ENCODE data around the gene HLF.

HLF gene

DNA sequence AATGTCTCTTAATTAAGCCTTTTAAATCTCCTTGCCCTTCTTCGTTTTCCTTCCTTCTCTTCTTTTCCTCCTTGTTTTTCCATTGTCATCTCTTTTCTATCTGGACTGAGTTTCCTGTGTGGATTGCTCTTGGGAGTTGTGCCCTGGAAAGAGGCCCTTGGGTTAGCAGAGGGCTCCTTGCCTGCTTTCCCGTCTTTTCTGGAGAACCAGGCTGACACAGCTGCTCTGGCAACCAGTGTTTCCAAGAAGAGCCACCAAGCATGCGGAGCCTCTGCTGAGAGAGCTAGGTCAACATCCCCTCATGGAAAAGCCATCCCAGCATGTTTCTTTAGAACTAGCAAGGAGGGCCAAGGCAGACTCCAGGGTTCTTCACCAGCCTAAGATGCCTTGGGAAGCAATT is 75.4 kb downstream of the HLF start:
- Histone ChIP-seq H3K9me3 (no peaks in the 10 kb centered on the region), H3K4me1 (no peaks in the 10 kb centered on the region), H3K27me3 (ENCODE audit: low read depth) (peaks cover 4% of the 10 kb centered on the region; the same call in 1 of the 2 replicates), H3K4me3 (no peak overlapping the region), H3K36me3 (replicated peaks) (no peaks in the 10 kb centered on the region)
- no peak for DNase-seq (ENCODE audit: low spot score in 2 of 2)
- in situ Hi-C loops (cut with MboI; ENCODE audit: low sequenced_read_pairs), result no loop called here

DNA sequence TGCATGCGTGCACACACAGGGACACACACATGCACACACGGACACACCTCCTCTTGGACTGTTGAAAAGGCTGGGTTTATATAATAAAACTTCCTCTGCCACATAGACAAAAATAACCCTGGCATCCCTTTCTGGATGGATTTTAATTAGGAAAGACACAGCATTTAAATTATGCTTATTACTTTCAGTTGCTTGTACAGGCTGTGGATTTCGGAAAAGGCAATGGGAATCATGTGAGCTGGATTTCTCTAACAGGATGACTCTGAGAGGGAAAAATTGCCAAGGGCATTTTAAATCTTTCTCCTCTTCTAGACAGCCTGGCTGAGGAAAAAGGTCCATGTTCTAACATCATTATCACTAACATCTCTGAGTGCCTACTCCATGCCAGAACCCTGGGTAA is 75.9 kb downstream of the HLF start:
- no peaks in the 10 kb centered on the region for H3K9me3 ChIP-seq
- no peaks in the 10 kb centered on the region for H3K4me1 ChIP-seq
- no peaks in the 10 kb centered on the region for H3K36me3 ChIP-seq (replicated peaks)
- H3K4me3 ChIP-seq, result no peak overlapping the region
- DNase-seq (ENCODE audit: low spot score in 2 of 2), result no peak
- in situ Hi-C loops (cut with MboI; ENCODE audit: low sequenced_read_pairs), result no loop called here
- H3K27me3 ChIP-seq (ENCODE audit: low read depth), result peaks cover 4% of the 10 kb centered on the region; the same call in 1 of the 2 replicates

DNA sequence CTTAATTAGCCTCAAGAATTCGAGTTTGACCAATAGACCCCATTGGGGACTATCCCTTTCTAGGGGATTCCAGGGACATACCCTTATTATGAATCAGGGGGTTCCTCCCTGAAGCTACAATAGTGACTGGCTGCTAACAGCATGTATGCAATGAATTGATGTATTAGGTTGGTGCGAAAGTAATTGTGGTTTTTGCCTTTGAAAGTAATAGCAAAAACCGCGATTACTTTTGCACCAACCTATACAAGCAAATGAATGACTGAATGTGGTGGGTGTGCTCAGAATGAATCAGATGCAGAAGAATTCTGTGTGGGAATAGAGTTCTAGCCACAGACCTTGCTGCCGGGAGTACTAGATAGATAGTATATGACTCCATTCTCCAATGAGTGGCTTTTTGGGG is 76.7 kb downstream of the HLF start:
- no peak for DNase-seq (ENCODE audit: low spot score in 2 of 2)
- no peak overlapping the region for H3K4me3 ChIP-seq
- H3K36me3 ChIP-seq (replicated peaks), result no peaks in the 10 kb centered on the region
- no peaks in the 10 kb centered on the region for H3K9me3 ChIP-seq
- peaks cover 4% of the 10 kb centered on the region; the same call in 1 of the 2 replicates for H3K27me3 ChIP-seq (ENCODE audit: low read depth)
- in situ Hi-C loops (cut with MboI; ENCODE audit: low sequenced_read_pairs), result no loop called here
- no peaks in the 10 kb centered on the region for H3K4me1 ChIP-seq

DNA sequence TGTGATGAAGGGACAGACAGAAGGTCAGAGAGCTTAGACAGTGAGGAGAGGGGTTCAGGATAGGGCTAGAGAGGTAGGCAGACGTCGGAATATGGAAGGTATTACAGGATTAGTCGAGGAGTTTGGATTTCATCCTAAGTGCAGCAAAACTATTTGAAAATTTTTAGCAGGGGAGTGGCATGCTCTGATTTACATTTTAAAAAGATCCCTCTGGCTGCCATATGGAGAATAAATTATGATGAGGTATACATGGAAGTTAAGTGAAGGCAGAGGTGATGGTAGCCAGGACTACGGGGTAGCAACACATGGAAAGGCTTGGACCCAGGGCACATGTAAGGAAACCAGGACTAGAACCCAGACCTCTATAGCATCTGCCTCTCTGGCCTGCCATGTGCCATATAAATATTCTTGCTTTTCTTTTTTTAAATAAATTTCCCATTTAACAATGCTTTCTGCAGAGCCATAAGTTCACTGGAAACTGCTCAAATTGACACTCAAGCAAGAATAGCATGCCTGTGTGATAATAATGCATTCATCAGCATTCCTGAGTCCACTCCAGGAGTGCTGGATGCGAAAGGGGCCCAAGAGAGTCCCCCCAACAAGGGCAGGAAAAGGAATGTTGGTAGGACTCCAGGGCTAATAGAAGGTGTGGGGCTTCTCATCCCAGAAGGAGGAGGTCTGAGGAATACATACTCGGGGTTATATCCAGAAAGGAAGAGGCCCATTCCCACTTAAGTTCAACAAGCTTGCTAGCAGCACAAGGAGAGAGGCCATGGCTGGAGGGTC is 78.2 kb downstream of the HLF start:
- Histone ChIP-seq H3K27me3 (ENCODE audit: low read depth) (peaks cover 4% of the 10 kb centered on the region; the same call in 1 of the 2 replicates), H3K9me3 (no peaks in the 10 kb centered on the region), H3K4me3 (no peak overlapping the region), H3K36me3 (replicated peaks) (no peaks in the 10 kb centered on the region), H3K4me1 (no peaks in the 10 kb centered on the region)
- no peak for DNase-seq (ENCODE audit: low spot score in 2 of 2)
- in situ Hi-C loops (cut with MboI; ENCODE audit: low sequenced_read_pairs), result no loop called here

DNA sequence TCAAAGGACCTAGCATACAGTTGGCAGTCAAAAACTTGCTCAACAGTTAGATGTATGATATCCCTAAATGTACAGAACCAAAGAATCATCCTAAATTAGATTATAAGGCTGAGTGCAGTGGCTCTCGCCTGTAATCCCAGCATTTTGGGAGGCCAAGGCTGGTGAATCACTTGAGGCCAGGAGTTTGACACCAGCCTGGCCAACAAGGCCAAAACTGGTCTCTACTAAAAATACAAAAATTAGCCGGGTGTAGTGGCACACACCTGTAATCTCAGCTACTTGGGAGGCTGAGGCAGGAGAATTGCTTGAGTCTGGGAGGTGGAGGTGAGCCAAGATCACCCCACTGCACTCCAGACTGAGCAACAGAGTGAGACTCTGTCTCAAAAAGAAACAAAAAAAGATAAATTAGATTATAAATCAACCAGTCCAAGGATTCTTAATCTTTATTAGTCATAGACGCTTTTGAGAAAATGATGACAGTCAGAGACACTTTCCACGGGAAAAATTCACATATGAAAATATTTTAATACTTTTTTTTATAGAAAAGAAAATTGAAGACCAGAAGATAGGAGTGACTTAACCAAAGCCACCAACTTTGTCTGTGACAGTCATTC is 79.2 kb downstream of the HLF start:
- Histone ChIP-seq H3K36me3 (replicated peaks) (no peaks in the 10 kb centered on the region), H3K27me3 (ENCODE audit: low read depth) (peaks cover 2% of the 10 kb centered on the region; the same call in 1 of the 2 replicates), H3K4me3 (no peak overlapping the region), H3K4me1 (no peaks in the 10 kb centered on the region), H3K9me3 (no peaks in the 10 kb centered on the region)
- in situ Hi-C loops (cut with MboI; ENCODE audit: low sequenced_read_pairs), result no loop called here
- no peak for DNase-seq (ENCODE audit: low spot score in 2 of 2)

DNA sequence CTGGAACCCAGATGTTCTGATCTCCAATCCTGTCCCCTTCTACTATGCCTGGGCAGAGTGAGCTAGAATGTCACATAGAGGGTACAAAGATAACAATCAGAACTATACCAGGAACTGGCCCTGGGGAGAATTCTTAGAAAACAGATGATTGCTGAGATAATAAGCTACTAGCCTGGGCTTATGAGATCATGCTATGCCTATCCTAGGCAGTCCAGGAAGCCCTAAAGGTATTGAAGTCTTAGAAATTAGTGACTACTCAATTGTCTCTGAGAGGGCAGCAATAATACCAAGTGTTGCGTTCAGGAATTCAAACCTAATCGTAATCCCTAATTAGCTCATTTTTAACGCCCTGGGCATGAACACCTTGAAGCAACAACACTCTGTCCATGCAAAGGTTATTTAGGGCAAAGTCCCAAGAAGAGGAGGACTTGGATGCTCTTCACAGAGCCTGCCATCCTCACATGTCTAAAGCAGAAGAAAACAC is 79.8 kb downstream of the HLF start:
- Histone ChIP-seq H3K36me3 (replicated peaks) (no peaks in the 10 kb centered on the region), H3K27me3 (ENCODE audit: low read depth) (peaks cover under 1% of the 10 kb centered on the region; the same call in 1 of the 2 replicates), H3K4me1 (no peaks in the 10 kb centered on the region), H3K4me3 (no peak overlapping the region), H3K9me3 (no peaks in the 10 kb centered on the region)
- DNase-seq (ENCODE audit: low spot score in 2 of 2), result no peak
- in situ Hi-C loops (cut with MboI; ENCODE audit: low sequenced_read_pairs), result no loop called here

DNA sequence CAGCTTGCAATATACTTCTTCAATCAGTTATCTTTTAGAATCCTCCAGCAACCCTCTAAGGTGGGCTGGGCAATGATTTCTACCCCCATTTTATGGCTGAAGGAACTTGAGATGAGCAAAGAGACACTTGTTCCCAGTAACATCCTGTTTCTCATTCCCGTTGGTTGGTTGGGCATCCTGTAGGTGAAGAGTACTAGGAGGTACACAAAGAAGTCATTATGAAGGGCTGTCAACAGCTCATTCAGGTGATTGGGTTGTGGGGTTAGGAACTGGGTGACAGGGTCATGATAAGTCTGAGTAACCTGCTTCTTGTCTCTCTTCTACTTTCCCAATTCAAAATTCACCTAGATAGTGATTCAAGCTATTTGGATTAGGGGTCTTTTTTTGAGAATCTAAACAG is 80.4 kb downstream of the HLF start:
- in situ Hi-C loops (cut with MboI; ENCODE audit: low sequenced_read_pairs), result no loop called here
- H3K27me3 ChIP-seq (ENCODE audit: low read depth), result no peaks in the 10 kb centered on the region; the same call in 1 of the 2 replicates
- no peak overlapping the region for H3K4me3 ChIP-seq
- H3K9me3 ChIP-seq, result no peaks in the 10 kb centered on the region
- no peaks in the 10 kb centered on the region for H3K36me3 ChIP-seq (replicated peaks)
- no peaks in the 10 kb centered on the region for H3K4me1 ChIP-seq
- DNase-seq (ENCODE audit: low spot score in 2 of 2), result no peak

DNA sequence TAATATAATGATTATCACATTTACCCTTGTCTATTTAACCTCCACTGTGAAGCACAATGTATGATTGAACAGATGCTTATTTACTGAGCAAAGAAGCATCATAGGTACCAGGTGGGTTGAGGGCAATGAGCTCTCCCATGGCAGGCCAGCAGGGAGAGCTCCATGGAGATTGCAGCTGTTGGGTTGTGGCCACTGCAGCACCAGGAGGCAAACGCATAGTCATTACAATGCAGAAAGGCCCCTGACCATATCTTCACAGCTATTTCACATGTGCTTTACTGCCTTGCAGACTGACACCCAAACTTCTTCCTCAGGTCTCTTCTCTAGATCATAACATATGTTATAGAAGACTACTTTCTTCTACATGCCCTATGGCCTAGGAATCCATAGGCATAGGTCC is 81.9 kb downstream of the HLF start:
- Histone ChIP-seq H3K4me3 (no peak overlapping the region), H3K27me3 (ENCODE audit: low read depth) (no peaks in the 10 kb centered on the region; the same call in 1 of the 2 replicates), H3K36me3 (replicated peaks) (no peaks in the 10 kb centered on the region), H3K4me1 (no peaks in the 10 kb centered on the region), H3K9me3 (no peaks in the 10 kb centered on the region)
- DNase-seq (ENCODE audit: low spot score in 2 of 2), result no peak
- in situ Hi-C loops (cut with MboI; ENCODE audit: low sequenced_read_pairs), result no loop called here

DNA sequence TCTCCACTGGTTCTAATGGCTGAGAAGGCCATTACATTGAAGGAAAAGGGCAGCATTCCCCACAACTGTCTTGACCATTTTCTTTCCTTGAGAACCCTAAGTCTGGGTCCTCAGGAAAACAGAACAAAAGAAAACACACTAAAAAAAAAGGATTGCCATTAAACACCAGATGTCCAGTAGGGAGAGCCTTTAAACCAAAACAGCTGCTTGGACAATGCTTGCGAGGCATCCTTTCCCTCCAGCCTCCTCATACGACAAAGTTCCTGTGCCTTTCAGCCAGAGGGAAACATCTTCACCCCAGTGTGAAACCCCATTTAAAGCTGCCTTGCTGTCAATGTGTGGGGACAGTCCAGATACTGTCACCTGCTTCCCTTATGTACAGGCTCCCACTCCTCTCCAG is 82.6 kb downstream of the HLF start:
- in situ Hi-C loops (cut with MboI; ENCODE audit: low sequenced_read_pairs), result no loop called here
- Histone ChIP-seq H3K4me1 (no peaks in the 10 kb centered on the region), H3K9me3 (no peaks in the 10 kb centered on the region), H3K36me3 (replicated peaks) (no peaks in the 10 kb centered on the region), H3K27me3 (ENCODE audit: low read depth) (no peaks in the 10 kb centered on the region; the same call in 1 of the 2 replicates), H3K4me3 (no peak overlapping the region)
- no peak for DNase-seq (ENCODE audit: low spot score in 2 of 2)

DNA sequence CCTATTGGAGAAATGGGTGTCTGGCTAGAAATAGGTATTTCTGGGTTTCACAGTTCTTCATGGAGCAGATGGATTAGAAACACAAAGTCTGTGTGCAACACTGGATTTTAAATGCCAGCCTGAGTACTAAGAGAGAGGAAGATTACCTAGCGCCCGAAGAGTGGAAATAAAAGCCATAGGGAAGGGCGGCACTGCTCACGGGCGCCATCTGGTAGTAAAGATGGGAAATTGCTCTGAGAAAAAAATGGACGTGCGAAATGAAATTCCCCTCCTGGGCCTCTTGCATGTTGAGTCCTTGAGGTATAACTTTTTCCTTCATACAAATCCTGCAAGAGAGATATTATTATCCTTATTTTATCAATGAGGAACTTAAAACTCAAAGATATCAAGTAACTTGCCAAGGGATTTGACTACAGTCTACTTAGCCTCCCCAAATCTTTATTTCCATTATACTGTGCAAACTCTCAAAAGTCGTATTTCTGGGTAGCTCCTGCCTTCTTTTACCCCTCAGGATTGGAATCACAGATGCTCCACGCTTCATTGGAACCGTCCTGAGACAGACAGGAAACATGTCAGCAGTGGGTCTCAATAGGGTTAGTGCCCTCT is 84.1 kb downstream of the HLF start:
- DNase-seq (ENCODE audit: low spot score in 2 of 2), result peak; percentile 50 to 62
- Histone ChIP-seq H3K36me3 (replicated peaks) (no peaks in the 10 kb centered on the region), H3K9me3 (no peaks in the 10 kb centered on the region), H3K4me3 (no peak overlapping the region), H3K4me1 (no peaks in the 10 kb centered on the region), H3K27me3 (ENCODE audit: low read depth) (no peaks in the 10 kb centered on the region; the same call in 1 of the 2 replicates)
- in situ Hi-C loops (cut with MboI; ENCODE audit: low sequenced_read_pairs), result no loop called here

DNA sequence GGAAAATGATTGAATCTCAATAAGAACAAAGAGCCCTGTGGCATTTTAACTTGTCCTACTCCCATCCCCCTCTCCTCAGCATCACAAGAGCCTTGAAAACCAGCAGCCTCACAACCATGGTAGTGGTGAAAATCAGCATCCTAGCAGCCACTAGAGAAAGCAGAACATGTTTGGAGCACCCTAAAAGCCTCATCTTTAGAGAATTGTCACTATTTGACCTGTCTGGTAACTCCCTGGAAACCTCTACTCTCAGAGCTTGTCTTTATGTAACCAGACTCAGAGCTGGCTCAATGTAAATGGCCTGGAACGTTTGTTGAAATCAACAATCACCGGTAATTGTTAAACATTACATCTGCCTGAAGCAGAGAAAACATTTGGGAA is 86.1 kb downstream of the HLF start:
- no peak overlapping the region for H3K4me3 ChIP-seq
- DNase-seq (ENCODE audit: low spot score in 2 of 2), result no peak
- in situ Hi-C loops (cut with MboI; ENCODE audit: low sequenced_read_pairs), result loop anchor here (10.0 kb wide), 1 partner anchor 356 kb away; no protein-coding TSS in a partner anchor

DNA sequence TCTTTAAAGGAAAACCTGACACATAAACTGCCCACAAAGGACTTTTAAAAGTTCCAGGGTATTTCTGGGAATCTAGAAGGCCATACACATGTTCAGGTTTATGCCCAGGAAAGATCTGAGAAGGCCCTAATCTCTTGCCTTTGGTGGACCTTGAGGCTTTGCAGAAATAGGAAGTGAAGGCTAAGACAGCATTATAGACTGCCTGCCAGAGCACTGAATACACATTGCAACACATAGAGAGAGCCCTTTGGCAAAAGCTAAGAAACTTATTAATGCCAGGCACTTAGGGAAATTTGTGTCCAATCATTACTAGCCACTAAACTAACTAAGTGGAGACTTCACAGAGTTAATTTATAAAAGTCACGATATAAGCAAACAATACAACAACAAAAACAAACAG is 86.5 kb downstream of the HLF start:
- Histone ChIP-seq H3K4me1 (no peaks in the 10 kb centered on the region), H3K4me3 (no peak overlapping the region), H3K36me3 (replicated peaks) (no peaks in the 10 kb centered on the region), H3K27me3 (ENCODE audit: low read depth) (no peaks in the 10 kb centered on the region; the same call in 1 of the 2 replicates), H3K9me3 (no peaks in the 10 kb centered on the region)
- in situ Hi-C loops (cut with MboI; ENCODE audit: low sequenced_read_pairs), result loop anchor here (10.0 kb wide), 1 partner anchor 356 kb away; no protein-coding TSS in a partner anchor
- no peak for DNase-seq (ENCODE audit: low spot score in 2 of 2)

More for the DNA sequence above, 86.1 kb downstream of the HLF start:
- H3K27me3 ChIP-seq (ENCODE audit: low read depth), result no peaks in the 10 kb centered on the region; the same call in 1 of the 2 replicates
- no peaks in the 10 kb centered on the region for H3K4me1 ChIP-seq
- no peaks in the 10 kb centered on the region for H3K36me3 ChIP-seq (replicated peaks)
- H3K9me3 ChIP-seq, result no peaks in the 10 kb centered on the region

DNA sequence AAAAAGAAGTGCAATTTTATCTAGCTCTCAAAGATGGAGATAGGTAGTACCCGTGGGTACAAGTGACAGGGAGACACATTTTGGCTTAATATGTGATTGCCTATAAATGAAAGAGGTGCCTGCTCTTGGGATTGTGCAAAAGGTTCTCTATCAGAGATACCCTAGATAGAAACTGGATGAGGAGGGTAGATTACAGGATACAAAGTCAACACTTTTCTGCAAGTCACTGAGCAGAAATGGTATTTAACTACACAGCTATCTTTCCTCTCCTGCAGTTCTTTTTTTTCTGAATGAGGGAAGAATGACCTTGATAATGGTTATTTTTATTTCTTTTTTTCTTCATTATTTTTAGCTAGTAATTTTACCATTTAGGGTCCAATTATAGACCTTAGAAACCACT is 89.2 kb downstream of the HLF start:
- Histone ChIP-seq H3K4me3 (no peak overlapping the region), H3K4me1 (no peaks in the 10 kb centered on the region), H3K27me3 (ENCODE audit: low read depth) (no peaks in the 10 kb centered on the region), H3K9me3 (no peaks in the 10 kb centered on the region), H3K36me3 (replicated peaks) (no peaks in the 10 kb centered on the region)
- no peak for DNase-seq (ENCODE audit: low spot score in 2 of 2)
- in situ Hi-C loops (cut with MboI; ENCODE audit: low sequenced_read_pairs), result loop anchor here (10.0 kb wide), 1 partner anchor 359 kb away; no protein-coding TSS in a partner anchor

DNA sequence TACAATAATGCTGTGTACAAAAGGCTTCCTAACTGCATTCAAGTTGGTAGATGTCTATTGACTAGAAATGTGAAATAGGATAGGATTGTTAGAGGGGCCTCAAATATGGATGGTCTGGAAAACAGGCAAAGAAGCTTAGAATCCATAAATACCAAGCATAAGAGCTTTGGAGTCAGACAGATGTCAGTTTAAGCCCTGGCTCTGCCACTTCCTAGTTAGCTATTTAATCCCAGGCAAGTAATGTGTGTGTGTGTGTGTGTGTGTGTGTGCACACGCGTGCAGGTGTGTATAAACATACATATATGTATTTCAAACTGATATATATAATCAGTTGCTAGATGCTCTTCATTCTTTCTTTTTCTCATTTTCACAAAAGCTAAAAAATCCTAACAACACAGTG is 90.2 kb downstream of the HLF start:
- H3K9me3 ChIP-seq, result no peaks in the 10 kb centered on the region
- H3K36me3 ChIP-seq (replicated peaks), result no peaks in the 10 kb centered on the region
- H3K4me1 ChIP-seq, result no peaks in the 10 kb centered on the region
- in situ Hi-C loops (cut with MboI; ENCODE audit: low sequenced_read_pairs), result loop anchor here (10.0 kb wide), 1 partner anchor 360 kb away; no protein-coding TSS in a partner anchor
- no peaks in the 10 kb centered on the region for H3K27me3 ChIP-seq (ENCODE audit: low read depth)
- H3K4me3 ChIP-seq, result no peak overlapping the region
- no peak for DNase-seq (ENCODE audit: low spot score in 2 of 2)

All from HAP-1 (cell line).